Limb (tissue), 2 donors: ENCODE measurements around the gene GOLGA6D.
"Not testable (repeated sequence)": the region's sequence is repeated elsewhere in the genome, so short reads cannot be mapped to it uniquely, and the experiment has no call there.

Source experiments
- DNase-seq, 2 donors: peaks; one replicate each; pipeline ENCODE4 v3.0.0-alpha.2; 2016; ENCODE audit errors: extremely low spot score in 2 of 2

GOLGA6D gene

GRCh38 chr15:75282572-75282971 lies at the start of gene GOLGA6D:
Gene GOLGA6D, plus strand, starts transcription at chr15:75282835. Its CDS starts 41 bp downstream, at chr15:75282876.
- not testable (repeated sequence) for DNase-seq

GRCh38 chr15:75233504-75234190 lies 49.0 kb upstream of the GOLGA6D start:
- no peak for DNase-seq

- DNase-seq, result no peak
Measured at GRCh38 chr15:75234191-75234810, 48.3 kb upstream of the GOLGA6D start.

GRCh38 chr15:75235051-75235673 lies 47.5 kb upstream of the GOLGA6D start:
- DNase-seq, result no peak

GRCh38 chr15:75235760-75236729 lies 46.6 kb upstream of the GOLGA6D start:
- no peak for DNase-seq

GRCh38 chr15:75237316-75237982 lies 45.2 kb upstream of the GOLGA6D start:
- DNase-seq, result no peak

- DNase-seq, result no peak
Measured at GRCh38 chr15:75238150-75238549, 44.5 kb upstream of the GOLGA6D start.

- DNase-seq, result not testable (repeated sequence)
Measured at GRCh38 chr15:75245741-75246140, 36.9 kb upstream of the GOLGA6D start.

GRCh38 chr15:75248991-75249390 lies 33.6 kb upstream of the GOLGA6D start:
- DNase-seq, result not testable (repeated sequence)

- DNase-seq, result no peak
Measured at GRCh38 chr15:75249726-75250125, 32.9 kb upstream of the GOLGA6D start.

GRCh38 chr15:75251343-75251742 lies 31.3 kb upstream of the GOLGA6D start:
- not testable (repeated sequence) for DNase-seq

- not testable (repeated sequence) for DNase-seq
Measured at GRCh38 chr15:75252285-75252684, 30.4 kb upstream of the GOLGA6D start.

- DNase-seq, result not testable (repeated sequence)
Measured at GRCh38 chr15:75258034-75258433, 24.6 kb upstream of the GOLGA6D start, which contains the start of gene GOLGA6C. Gene GOLGA6C, plus strand, starts transcription at chr15:75258334. Its CDS starts 265 bp downstream, at chr15:75258599.

- not testable (repeated sequence) for DNase-seq
Measured at GRCh38 chr15:75258620-75259343, 23.9 kb upstream of the GOLGA6D start.

- not testable (repeated sequence) for DNase-seq
Measured at GRCh38 chr15:75259873-75260272, 22.8 kb upstream of the GOLGA6D start.

GRCh38 chr15:75273751-75274359 lies 8.8 kb upstream of the GOLGA6D start:
- not testable (repeated sequence) for DNase-seq

GRCh38 chr15:75274509-75275107 lies 8.0 kb upstream of the GOLGA6D start:
- peak in 1 of 2 donors; percentile 1 for DNase-seq

- not testable (repeated sequence) for DNase-seq
Measured at GRCh38 chr15:75275617-75276016, 7.0 kb upstream of the GOLGA6D start.

GRCh38 chr15:75278497-75278896 lies 4.1 kb upstream of the GOLGA6D start:
- not testable (repeated sequence) for DNase-seq
